GM21619 (cell line): Measurements from ENCODE around the gene FTH1.
"Not testable (repeated sequence)": the region's sequence is repeated elsewhere in the genome, so short reads cannot be mapped to it uniquely, and the experiment has no call there.

Experiments
- ATAC-seq: cut with Tn5 transposase; IDR thresholded peaks from one replicate; pipeline ENCODE4 v1.9.1; 2021; ENCODE audit not compliant: unreplicated experiment

The FTH1 gene

GRCh38 chr11:61964058-61964665, 3.3 kb downstream of the FTH1 start:
- no peak for ATAC-seq

DNA sequence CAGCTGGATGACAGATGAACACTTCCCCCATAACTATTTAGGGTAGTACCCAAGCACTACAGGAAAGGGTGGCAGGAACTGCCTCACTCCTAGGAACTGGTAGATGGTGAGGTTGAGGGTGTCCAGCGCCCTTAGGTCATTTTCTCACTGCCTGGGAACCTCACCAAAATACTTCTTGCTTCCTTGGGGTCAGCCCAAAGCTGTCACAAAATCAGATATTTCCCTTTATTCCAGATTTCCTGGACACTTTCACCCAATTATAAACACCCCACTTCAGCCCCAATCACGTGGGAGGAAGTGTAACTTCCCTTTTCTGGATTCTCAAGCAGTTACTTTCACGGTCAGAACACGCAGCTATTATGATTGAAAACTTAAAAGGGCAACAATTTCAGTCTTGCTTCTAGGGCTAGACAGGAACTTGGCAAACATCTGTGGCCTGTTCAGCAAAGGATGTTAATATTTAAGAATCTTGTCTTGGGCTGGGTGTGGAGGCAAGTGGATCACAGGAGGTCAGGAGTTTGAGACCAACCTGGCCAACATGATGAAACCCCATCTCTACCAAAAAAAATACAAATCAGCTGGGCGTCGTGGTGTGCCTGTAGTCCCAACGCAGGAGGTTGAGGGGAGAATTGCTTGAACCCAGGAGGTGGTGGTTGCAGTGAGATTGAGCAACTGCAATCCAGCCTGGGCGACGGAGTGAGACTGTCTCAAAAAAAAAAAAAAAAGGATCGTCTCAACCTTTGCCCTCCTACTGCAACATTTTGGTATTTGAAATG, 4.0 kb downstream of the FTH1 start:
- ATAC-seq, result no peak

DNA sequence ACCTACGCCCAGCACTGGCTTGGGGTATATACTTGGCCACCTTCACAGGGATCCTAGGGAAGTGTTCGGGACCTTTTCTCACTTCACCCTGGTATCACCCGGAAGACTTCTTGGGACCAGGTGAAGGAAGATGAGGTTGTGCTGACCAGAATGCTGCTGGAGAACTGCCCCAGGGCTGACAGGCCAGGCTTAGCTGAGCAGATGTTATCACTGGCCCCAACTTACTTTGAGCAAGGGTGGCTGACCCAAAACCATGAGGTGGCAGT, 4.5 kb downstream of the FTH1 start:
- ATAC-seq, result no peak

- ATAC-seq, result no peak
Measured at GRCh38 chr11:61962213-61963015, 5.0 kb downstream of the FTH1 start.

DNA sequence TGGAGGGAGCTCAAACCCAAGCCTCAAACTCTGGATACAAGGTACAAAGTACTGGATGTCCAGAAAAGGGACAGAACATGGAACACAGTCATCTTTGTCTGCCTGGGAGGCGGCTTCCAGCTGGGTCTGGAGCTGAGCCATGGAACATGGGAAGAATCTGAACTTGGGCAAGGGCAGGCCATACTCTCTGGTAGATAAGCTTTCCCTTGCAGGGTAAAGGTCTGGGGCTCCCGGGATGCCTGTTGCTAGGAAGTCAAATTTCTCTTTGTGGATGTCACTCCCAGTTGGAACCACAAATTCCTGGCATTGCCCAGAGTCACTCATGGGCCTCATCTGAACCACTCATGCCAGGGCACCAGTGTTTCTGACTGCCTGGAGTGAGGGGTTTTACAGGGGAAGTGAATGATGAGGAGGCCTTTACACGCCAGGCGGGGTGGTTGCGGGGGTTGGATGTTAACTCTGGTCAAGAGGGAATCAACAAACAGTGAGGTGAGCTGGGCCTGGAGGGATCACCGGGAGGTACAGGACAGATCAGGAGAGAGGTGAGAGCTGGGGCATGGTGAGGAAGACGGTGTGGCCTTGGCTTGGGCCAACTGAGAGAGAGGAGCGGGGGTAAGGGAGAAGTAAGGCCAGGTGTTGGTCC, 5.7 kb downstream of the FTH1 start:
- no peak for ATAC-seq

GRCh38 chr11:61960532-61960931, 6.9 kb downstream of the FTH1 start:
- ATAC-seq, result no peak

DNA sequence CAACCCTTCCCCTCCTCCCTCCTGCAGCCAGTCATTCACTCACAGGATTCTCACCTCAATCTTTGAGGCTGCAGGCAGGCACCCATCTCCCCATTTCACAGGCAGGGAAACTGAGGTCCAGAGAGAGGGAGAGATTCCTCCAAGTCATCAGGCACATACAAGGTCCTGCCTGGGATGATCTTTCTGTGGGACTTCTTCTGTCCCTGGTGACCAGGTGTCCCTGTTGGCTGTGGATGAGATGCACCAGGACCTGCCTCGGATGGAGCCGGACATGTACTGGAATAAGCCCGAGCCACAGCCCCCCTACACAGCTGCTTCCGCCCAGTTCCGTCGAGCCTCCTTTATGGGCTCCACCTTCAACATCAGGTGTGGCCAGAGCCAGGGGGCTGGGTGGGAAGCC, 7.8 kb downstream of the FTH1 start:
- no peak for ATAC-seq

DNA sequence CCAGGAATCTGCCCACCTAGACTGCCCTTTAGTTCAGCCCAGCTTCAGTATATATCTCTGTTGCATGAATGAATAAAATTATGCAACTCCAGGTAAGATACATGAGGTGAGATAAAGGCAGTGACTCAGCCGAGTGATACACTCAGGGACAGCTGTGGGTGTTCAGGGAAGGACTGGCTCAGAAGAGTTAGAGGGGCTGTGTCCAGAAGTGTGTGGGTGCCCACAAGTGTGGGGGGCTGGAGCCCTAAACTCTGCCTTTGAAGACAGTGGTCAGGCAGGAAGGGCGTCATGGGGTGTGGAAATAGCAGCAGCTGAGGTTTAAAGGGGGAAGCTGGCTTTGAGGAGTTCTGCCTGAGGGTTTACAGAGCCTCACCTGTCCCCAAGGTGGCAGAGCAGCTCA, 8.3 kb downstream of the FTH1 start:
- no peak for ATAC-seq

DNA sequence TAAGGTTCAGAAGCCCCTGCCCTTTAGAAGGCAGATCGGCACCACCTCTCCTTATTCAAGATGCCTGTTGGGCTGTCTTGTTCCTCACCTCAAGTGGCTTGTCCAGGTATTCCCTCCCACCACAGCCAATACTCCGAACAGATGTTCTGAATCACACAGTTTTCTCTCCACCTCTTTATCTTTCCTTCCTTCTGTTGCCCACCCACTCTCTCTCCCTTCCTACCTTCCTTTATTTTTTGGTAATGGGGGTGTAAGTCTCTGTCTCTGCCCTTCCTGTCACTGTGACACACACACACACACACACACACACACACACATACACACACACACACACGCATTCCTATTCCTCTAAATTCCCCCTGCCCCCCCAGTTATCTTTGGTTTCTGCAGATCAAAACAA, 8.8 kb downstream of the FTH1 start:
- no peak for ATAC-seq

- ATAC-seq, result no peak
Measured at GRCh38 chr11:61957021-61957770, 10.2 kb downstream of the FTH1 start.

- no peak for ATAC-seq
Measured at GRCh38 chr11:61956191-61957020, 11.0 kb downstream of the FTH1 start.

DNA sequence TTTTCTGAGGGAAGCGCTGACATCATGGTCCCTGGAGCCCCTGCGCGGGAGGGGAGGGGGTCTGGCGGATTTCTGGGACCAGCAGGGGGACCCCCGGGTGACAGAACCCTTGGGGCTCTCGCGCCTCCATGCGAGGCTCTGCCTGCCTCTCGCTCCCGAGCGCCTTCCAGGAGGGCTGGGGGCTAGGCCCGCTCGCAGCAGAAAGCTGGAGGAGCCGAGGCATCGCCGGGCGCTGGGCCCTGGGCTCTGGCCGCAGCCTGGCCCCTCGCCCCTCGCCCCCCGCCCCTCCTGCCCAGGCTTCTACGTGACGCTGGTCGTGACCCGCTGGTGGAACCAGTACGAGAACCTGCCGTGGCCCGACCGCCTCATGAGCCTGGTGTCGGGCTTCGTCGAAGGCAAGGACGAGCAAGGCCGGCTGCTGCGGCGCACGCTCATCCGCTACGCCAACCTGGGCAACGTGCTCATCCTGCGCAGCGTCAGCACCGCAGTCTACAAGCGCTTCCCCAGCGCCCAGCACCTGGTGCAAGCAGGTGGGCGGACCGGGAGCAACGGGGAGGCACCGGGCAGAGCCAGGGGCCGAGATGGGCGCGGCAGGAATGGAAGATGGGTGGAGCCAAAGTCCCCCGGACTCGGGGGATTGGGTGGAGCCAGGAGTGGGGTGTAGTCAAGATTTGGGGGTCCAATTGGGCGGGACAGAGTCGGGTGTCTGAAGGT, 11.9 kb downstream of the FTH1 start:
- ATAC-seq, result no peak

- ATAC-seq, result no peak
Measured at GRCh38 chr11:61954851-61955421, 12.5 kb downstream of the FTH1 start.

DNA sequence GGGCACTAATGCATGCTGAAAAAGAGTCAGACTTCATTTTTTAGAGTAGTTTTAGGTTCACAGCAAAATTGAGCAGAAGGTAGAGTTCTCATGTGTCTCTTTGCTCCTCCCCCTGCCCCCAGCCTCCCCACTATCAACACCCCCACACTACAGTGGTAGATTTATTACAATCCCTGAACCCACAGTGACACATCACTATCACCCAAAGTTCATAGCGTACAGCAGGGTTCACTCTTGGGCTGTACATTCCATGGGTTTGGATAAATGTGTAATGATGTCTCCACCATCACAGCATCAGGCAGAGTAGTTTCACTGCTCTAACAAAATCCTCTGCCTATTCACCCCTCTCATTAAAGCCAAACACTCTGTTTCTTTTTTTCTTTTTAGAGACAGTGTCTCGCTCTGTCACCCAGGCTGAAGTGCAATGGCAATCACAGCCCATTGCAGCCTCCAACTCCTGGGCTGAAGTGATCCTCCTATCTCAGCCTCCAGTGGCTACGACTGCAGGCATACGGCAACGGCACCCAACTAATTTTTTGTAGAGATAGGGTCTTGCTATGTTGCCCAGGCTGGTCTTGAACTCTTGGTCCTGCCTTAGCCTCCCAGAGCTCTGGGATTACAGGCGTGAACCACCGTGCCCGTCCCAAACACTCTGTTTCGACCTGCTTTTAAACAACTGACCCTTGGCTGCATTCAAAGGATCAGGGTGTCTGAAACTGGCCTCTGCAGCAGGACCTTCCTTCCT, 13.2 kb downstream of the FTH1 start:
- ATAC-seq, result no peak

DNA sequence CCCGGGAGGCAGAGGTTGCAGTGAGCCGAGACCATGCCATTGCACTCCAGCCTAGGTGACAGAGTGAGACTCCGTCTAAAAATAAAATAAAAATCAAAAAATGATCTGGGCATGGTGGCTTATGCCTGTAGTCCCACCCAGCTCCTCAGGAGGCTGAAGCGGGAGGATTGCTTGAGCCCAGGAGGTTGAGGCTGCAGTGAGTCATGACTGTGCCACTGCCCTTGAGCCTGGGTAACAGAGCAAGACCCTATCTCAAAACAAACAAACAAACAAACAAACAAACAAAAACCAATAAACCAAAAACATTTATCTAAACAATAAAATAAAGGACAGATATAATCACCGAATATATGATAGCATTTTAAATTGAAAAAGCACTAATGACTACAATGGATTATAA, 13.8 kb downstream of the FTH1 start:
- not testable (repeated sequence) for ATAC-seq

DNA sequence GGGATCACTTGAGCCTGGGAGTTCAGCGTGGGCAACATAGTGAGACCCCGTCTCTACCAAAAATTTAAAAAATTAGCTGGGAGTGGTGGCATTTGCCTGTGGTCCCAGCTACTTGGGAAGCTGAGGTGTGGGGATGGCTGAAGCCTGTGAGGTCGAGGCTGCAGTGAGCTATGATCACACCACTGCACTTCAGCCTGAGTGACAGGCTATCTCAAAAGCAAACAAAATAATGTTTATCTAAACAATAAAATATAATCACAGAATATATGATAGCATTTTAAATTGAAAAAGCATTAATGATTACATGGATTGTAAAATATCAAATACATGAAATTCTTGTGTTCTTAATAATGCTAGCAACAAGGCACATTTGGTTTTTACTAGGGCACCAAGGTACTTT, 14.6 kb downstream of the FTH1 start:
- ATAC-seq, result no peak

- ATAC-seq, result no peak
Measured at GRCh38 chr11:61951484-61952135, 15.8 kb downstream of the FTH1 start.

DNA sequence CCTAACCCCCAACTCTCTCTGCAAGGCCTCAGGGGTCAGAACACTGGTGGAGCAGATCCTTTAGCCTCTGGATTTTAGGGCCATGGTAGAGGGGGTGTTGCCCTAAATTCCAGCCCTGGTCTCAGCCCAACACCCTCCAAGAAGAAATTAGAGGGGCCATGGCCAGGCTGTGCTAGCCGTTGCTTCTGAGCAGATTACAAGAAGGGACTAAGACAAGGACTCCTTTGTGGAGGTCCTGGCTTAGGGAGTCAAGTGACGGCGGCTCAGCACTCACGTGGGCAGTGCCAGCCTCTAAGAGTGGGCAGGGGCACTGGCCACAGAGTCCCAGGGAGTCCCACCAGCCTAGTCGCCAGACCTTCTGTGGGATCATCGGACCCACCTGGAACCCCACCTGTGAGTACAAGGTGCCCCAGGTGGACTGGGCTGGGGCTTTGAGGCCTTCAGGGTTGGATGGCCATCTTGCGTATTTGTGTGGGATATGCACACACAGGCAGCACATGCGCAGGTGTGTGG, 17.3 kb downstream of the FTH1 start, which contains the start of gene BEST1:
TSS of gene BEST1 (plus strand) at position 317 of the 513 bp plus-strand sequence. CDS start 1,456 bp downstream, outside the sequence.
- ATAC-seq, result no peak
